Body of pancreas (tissue), 4 donors: Measurements from ENCODE around the gene ADAMTS6.

Source experiments
- POLR2A ChIP-seq, 3 donors: fragments of 450-650 bp; IDR thresholded peaks; one replicate each; pipeline ENCODE4 v1.6.1; 2016; ENCODE audit warnings: antibody characterized with exemption in 3 of 3, mild to moderate bottlenecking in 2 of 3
- TF ChIP-seq, protein P1 (sequence below), 7 experiments: fragments of 450-650 bp in 4 of 7; fragments of 200-600 bp in 3 of 7; sonication (generic) in 3 of 7; IDR thresholded peaks; one replicate each; pipeline ENCODE4 v1.5.1; 2016 to 2019; ENCODE audit warnings: antibody characterized with exemption in 7 of 7

DNA sequence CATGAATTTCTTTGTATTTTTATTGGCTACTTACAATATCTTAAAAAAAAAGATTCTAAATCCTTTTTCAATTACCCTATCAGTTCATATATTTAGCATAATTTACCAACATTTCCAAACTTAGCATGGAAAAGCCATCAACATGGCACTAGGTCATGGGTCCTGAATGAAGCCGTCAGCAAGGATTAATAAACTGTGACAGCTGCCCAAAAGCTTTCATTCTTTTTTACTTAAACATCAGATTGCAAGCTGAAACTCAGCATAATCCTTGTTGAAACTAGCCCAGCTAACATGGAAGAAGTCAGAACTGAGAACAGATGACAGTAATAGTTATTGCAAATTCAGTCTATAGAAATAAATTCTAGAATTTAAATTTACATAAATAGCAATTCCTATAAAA is 209.8 kb downstream of the ADAMTS6 start:
- TF ChIP-seq, protein P1, sequence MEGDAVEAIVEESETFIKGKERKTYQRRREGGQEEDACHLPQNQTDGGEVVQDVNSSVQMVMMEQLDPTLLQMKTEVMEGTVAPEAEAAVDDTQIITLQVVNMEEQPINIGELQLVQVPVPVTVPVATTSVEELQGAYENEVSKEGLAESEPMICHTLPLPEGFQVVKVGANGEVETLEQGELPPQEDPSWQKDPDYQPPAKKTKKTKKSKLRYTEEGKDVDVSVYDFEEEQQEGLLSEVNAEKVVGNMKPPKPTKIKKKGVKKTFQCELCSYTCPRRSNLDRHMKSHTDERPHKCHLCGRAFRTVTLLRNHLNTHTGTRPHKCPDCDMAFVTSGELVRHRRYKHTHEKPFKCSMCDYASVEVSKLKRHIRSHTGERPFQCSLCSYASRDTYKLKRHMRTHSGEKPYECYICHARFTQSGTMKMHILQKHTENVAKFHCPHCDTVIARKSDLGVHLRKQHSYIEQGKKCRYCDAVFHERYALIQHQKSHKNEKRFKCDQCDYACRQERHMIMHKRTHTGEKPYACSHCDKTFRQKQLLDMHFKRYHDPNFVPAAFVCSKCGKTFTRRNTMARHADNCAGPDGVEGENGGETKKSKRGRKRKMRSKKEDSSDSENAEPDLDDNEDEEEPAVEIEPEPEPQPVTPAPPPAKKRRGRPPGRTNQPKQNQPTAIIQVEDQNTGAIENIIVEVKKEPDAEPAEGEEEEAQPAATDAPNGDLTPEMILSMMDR (IDR thresholded peaks at IDR 0.05): no peak
- no peak for TF ChIP-seq POLR2A (IDR thresholded peaks at IDR 0.05)
